Mesenchymal stem cell (in vitro differentiated cells and primary cell): ENCODE measurements around the gene GALNT18.
A peak's percentile ranks its signal among the peaks of the same experiment; 100 is the strongest.

Source experiments
- DNase-seq: peaks from one replicate; pipeline ENCODE4 v3.0.0-alpha.2; 2013
- H2AFZ ChIP-seq: one replicate; pipeline ENCODE4 v1.6.1; 2013; ENCODE audit warnings: low read depth, mild to moderate bottlenecking, control low read depth, inconsistent platforms, low read length, moderate library complexity
- H2AK5ac ChIP-seq: 2 replicates; pipeline ENCODE4 v1.6.1; 2013; ENCODE audit warnings: low read length, moderate library complexity, mild to moderate bottlenecking, inconsistent platforms; ENCODE audit not compliant: severe bottlenecking
- H2BK120ac ChIP-seq: one replicate; pipeline ENCODE4 v1.6.1; 2013; ENCODE audit warnings: low read depth, mild to moderate bottlenecking, inconsistent platforms, low read length, moderate library complexity
- H2BK12ac ChIP-seq, 2 experiments: one replicate each; pipeline ENCODE4 v1.6.1; 2013; ENCODE audit warnings: inconsistent platforms in 2 of 2, low read length in 2 of 2, mild to moderate bottlenecking in 2 of 2, moderate library complexity in 2 of 2, control low read depth in 1 of 2
- H2BK15ac ChIP-seq: one replicate; pipeline ENCODE4 v1.6.1; 2013; ENCODE audit warnings: mild to moderate bottlenecking, low read depth, inconsistent platforms; ENCODE audit not compliant: poor library complexity, severe bottlenecking
- H2BK5ac ChIP-seq: 2 replicates; pipeline ENCODE4 v1.6.1; 2013; ENCODE audit warnings: low read depth, mild to moderate bottlenecking, low read length, control low read depth, inconsistent platforms; ENCODE audit not compliant: poor library complexity, severe bottlenecking
- H3K14ac ChIP-seq, 2 experiments: one replicate each; pipeline ENCODE4 v1.6.1; 2013; ENCODE audit warnings: inconsistent platforms in 2 of 2, low read length in 2 of 2, control low read depth in 1 of 2, mild to moderate bottlenecking in 1 of 2, moderate library complexity in 1 of 2
- H3K18ac ChIP-seq, 2 experiments: one replicate each; pipeline ENCODE4 v1.6.1; 2013; ENCODE audit warnings: inconsistent platforms in 2 of 2, low read length in 2 of 2, control low read depth in 1 of 2, low read depth in 1 of 2, mild to moderate bottlenecking in 1 of 2
- H3K23ac ChIP-seq, 2 experiments: one replicate each; pipeline ENCODE4 v1.6.1; 2013; ENCODE audit warnings: inconsistent platforms in 2 of 2, low read length in 2 of 2, mild to moderate bottlenecking in 2 of 2, moderate library complexity in 2 of 2, control low read depth in 1 of 2
- H3K27ac ChIP-seq: 2 replicates; pipeline ENCODE4 v1.5.1; 2013; ENCODE audit warnings: mild to moderate bottlenecking, moderate library complexity, low read length, control low read depth, inconsistent platforms; ENCODE audit not compliant: poor library complexity, severe bottlenecking
- H3K27me3 ChIP-seq, 2 experiments: 2 replicates each; pipeline versions ENCODE4 v1.6.1 to v1.7.0; 2013; ENCODE audit warnings: low read length in 2 of 2, mild to moderate bottlenecking in 2 of 2, moderate library complexity in 2 of 2, control low read depth in 1 of 2, inconsistent platforms in 1 of 2; ENCODE audit not compliant: control insufficient read depth in 1 of 2, insufficient read depth in 1 of 2
- H3K36me3 ChIP-seq, 2 experiments: 2 replicates each; pipeline versions ENCODE4 v1.6.1 to v1.7.0; 2013; ENCODE audit warnings: low read length in 2 of 2, control low read depth in 1 of 2, inconsistent platforms in 1 of 2, low read depth in 1 of 2, mild to moderate bottlenecking in 1 of 2; ENCODE audit not compliant: insufficient read depth in 2 of 2, control insufficient read depth in 1 of 2
- H3K4ac ChIP-seq, 2 experiments: one replicate each; pipeline ENCODE4 v1.6.1; 2013; ENCODE audit warnings: inconsistent platforms in 2 of 2, low read length in 2 of 2, mild to moderate bottlenecking in 2 of 2, moderate library complexity in 2 of 2, control low read depth in 1 of 2, low read depth in 1 of 2
- H3K4me1 ChIP-seq: 2 replicates; pipeline ENCODE4 v1.6.1; 2013; ENCODE audit warnings: low read depth, low read length, control low read depth; ENCODE audit not compliant: control insufficient read depth, insufficient read depth
- H3K4me2 ChIP-seq: 2 replicates; pipeline ENCODE4 v1.6.1; 2013; ENCODE audit warnings: low read length, mild to moderate bottlenecking, inconsistent platforms; ENCODE audit not compliant: poor library complexity, severe bottlenecking
- H3K4me3 ChIP-seq, 2 experiments: 2 replicates each; pipeline versions ENCODE4 v1.5.1 to v1.7.0; 2013; ENCODE audit warnings: low read length in 2 of 2, mild to moderate bottlenecking in 2 of 2, control low read depth in 1 of 2, low read depth in 1 of 2; ENCODE audit not compliant: insufficient read depth in 1 of 2
- H3K79me1 ChIP-seq: replicated peaks from 2 replicates; pipeline ENCODE4 v1.6.1; 2013; ENCODE audit warnings: mild to moderate bottlenecking, control low read depth, low read length, inconsistent platforms; ENCODE audit not compliant: poor library complexity, severe bottlenecking
- H3K9ac ChIP-seq: 2 replicates; pipeline ENCODE4 v1.7.0; 2013; ENCODE audit warnings: mild to moderate bottlenecking, low read length, moderate library complexity
- H3K9me3 ChIP-seq: 2 replicates; pipeline ENCODE4 v1.7.0; 2013; ENCODE audit warnings: mild to moderate bottlenecking, low read length; ENCODE audit not compliant: control insufficient read depth
- H4K8ac ChIP-seq: one replicate; pipeline ENCODE4 v1.6.1; 2013; ENCODE audit warnings: inconsistent platforms, mild to moderate bottlenecking, low read length, moderate library complexity
- H4K91ac ChIP-seq: one replicate; pipeline ENCODE4 v1.6.1; 2013; ENCODE audit warnings: mild to moderate bottlenecking, low read length, inconsistent platforms
- WGBS: methylation state at CpG from one replicate; pipeline ENCODE4 v1.1.7; 2013; ENCODE audit warnings: mixed read lengths; 5-methylcytosine and 5-hydroxymethylcytosine counted together

The GALNT18 gene

DNA sequence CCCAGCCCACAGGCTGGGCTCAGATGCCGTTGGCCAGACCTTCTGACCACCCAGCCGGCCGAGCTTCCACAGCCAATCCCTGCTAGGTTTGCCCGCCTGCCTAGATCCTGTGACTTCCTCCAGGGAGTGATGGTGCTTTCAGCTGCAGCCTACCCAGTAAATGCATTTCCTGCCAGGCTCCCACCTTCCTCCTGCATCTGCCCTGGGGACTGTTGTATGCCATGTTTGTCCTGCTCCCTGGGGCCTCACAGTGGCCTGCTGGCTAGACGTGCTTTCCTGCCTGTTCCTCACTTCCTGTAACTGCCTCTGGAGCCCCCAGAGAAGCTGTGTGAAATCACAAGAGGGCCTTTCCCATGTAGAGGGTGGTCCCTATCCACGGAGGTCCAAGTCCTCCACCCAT lies 86.2 kb downstream of the GALNT18 start:
- Histone ChIP-seq H2BK15ac (no peak overlapping the region), H3K4me3 (no peak overlapping the region), H3K23ac (peak overlapping the region in 1 of 2 experiments; percentile 26), H3K4me2 (no peak overlapping the region), H3K4ac (no peak overlapping the region), H2BK120ac (no peak overlapping the region), H3K36me3 (no peaks in the 10 kb centered on the region), H3K9ac (no peak overlapping the region), H3K79me1 (no peaks in the 10 kb centered on the region), H3K14ac (no peak overlapping the region), H2BK12ac (no peak overlapping the region), H4K8ac (no peak overlapping the region), H3K9me3 (no peaks in the 10 kb centered on the region), H3K27me3 (peaks cover 4 to 53% of the 10 kb centered on the region in 2 experiments), H3K27ac (no peak overlapping the region), H2AFZ (no peak overlapping the region), H2AK5ac (no peak overlapping the region), H4K91ac (no peak overlapping the region), H3K18ac (no peak overlapping the region), H3K4me1 (no peaks in the 10 kb centered on the region), H2BK5ac (no peak overlapping the region)
- 75% methylated on average over 6 of the region's 6 CpGs for WGBS
- no peak for DNase-seq

DNA sequence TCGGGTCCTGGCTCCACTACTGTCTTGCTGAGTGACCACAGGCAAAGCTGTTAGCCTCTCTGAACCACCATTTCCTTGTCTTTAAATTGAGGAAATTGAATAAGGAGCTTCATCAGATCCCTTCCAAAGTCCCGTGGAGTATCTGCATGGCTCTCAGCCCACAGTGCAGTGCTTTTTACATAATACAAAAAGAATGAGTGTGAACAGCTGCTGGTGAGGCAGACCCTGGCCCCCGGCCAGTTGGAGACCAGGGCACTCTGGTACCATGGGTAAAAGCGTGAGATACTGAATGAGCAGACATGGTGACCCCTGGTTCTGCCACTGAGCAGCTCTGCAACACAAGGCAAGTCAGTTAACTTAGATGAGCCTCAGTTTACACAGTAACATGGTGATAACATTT lies 86.8 kb downstream of the GALNT18 start:
- no peak overlapping the region for H3K27ac ChIP-seq
- H3K9me3 ChIP-seq, result no peaks in the 10 kb centered on the region
- peaks cover 4 to 47% of the 10 kb centered on the region in 2 experiments for H3K27me3 ChIP-seq
- no peak overlapping the region for H2AFZ ChIP-seq
- no peak overlapping the region for H2AK5ac ChIP-seq
- no peak overlapping the region for H3K23ac ChIP-seq
- 92% methylated on average over 4 of the region's 4 CpGs for WGBS
- no peak overlapping the region for H2BK15ac ChIP-seq
- H3K4ac ChIP-seq, result no peak overlapping the region
- peak overlapping the region in 1 of 2 experiments; percentile 75 for H3K14ac ChIP-seq
- no peak overlapping the region for H2BK5ac ChIP-seq
- H3K4me3 ChIP-seq, result no peak overlapping the region
- H3K36me3 ChIP-seq, result no peaks in the 10 kb centered on the region
- no peak overlapping the region for H3K9ac ChIP-seq
- no peak for DNase-seq
- no peak overlapping the region for H3K4me2 ChIP-seq
- no peaks in the 10 kb centered on the region for H3K4me1 ChIP-seq
- no peak overlapping the region for H2BK120ac ChIP-seq
- H3K18ac ChIP-seq, result no peak overlapping the region
- H4K8ac ChIP-seq, result no peak overlapping the region
- no peak overlapping the region for H4K91ac ChIP-seq
- H2BK12ac ChIP-seq, result no peak overlapping the region
- no peaks in the 10 kb centered on the region for H3K79me1 ChIP-seq

DNA sequence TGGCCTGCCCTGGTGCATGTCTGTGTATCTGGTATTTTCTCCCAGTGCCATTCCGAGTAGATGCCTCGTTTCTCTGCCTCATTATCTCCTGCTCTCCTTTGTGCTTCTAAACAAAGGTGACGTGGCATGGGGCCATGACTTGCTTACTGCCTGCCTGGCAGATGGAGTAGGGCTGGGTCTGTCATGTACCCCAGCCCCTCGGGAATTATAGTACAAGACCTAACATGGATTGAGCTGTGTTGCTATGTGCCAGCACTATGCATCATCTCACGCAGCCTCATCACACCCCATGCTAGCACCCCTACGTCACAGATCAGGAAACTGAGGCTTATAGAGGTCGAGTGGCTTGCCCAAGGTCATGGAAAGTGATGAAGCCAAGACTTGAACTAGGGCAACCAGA lies 88.1 kb downstream of the GALNT18 start:
- no peak for DNase-seq
- Histone ChIP-seq H3K4me1 (no peaks in the 10 kb centered on the region), H4K8ac (no peak overlapping the region), H3K9me3 (no peaks in the 10 kb centered on the region), H2BK120ac (no peak overlapping the region), H2BK15ac (no peak overlapping the region), H3K4ac (no peak overlapping the region), H2AFZ (no peak overlapping the region), H3K14ac (no peak overlapping the region), H3K18ac (no peak overlapping the region), H3K79me1 (no peaks in the 10 kb centered on the region), H3K23ac (no peak overlapping the region), H2BK12ac (no peak overlapping the region), H3K4me3 (no peak overlapping the region), H3K27me3 (peaks cover 4 to 45% of the 10 kb centered on the region in 2 experiments), H3K4me2 (no peak overlapping the region), H3K27ac (no peak overlapping the region), H4K91ac (no peak overlapping the region), H3K36me3 (no peaks in the 10 kb centered on the region), H3K9ac (no peak overlapping the region), H2BK5ac (no peak overlapping the region), H2AK5ac (no peak overlapping the region)
- 85% methylated on average over 7 of the region's 7 CpGs for WGBS

DNA sequence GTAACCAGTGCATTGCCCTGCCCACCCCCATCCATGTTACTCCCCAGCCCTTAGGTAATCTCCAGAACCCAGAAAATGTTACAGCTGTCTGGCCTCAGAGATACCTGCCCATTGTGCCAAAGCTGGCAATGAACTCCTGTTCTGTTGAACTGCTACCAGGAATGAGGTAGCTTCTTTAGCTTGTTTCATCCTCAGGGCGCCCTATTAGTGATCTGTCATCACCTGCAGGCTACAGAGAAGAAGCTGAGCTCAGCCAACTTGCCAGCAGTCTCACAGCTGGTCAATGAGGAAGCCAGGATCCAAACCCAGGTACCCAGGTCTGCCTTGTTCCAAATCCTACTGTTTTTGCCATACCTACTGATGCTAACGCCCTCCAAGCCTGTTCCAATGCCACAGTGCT lies 88.7 kb downstream of the GALNT18 start:
- Histone ChIP-seq H2AFZ (no peak overlapping the region), H3K79me1 (no peaks in the 10 kb centered on the region), H3K4ac (no peak overlapping the region), H2BK120ac (no peak overlapping the region), H4K8ac (no peak overlapping the region), H2AK5ac (no peak overlapping the region), H3K9me3 (no peaks in the 10 kb centered on the region), H3K14ac (no peak overlapping the region), H2BK12ac (no peak overlapping the region), H4K91ac (no peak overlapping the region), H3K18ac (no peak overlapping the region), H3K23ac (no peak overlapping the region), H3K4me2 (no peak overlapping the region), H3K27ac (no peak overlapping the region), H2BK5ac (no peak overlapping the region), H3K4me1 (no peaks in the 10 kb centered on the region), H3K27me3 (peaks cover 4 to 43% of the 10 kb centered on the region in 2 experiments), H3K9ac (no peak overlapping the region), H2BK15ac (no peak overlapping the region), H3K4me3 (no peak overlapping the region), H3K36me3 (no peaks in the 10 kb centered on the region)
- no peak for DNase-seq
- WGBS, result 56% methylated on average over 2 of the region's 2 CpGs
